Suppressor macrophage (primary cell): ENCODE data around the gene PRR14L.
A peak's percentile ranks its signal among the peaks of the same experiment; 100 is the strongest.
"Not testable (repeated sequence)": the region's sequence is repeated elsewhere in the genome, so short reads cannot be mapped to it uniquely, and the experiment has no call there.

Source experiments
- DNase-seq, 4 experiments: peaks; one replicate each; pipeline ENCODE4 v3.0.0-alpha.2; 2020 to 2022
- total RNA-seq, 17 experiments: gene quantifications; one replicate each; lab custom pipeline; 2026; ENCODE audit warnings: mixed read lengths in 6 of 17, inconsistent platforms in 3 of 17; lab: John Stamatoyannopoulos, UW

Gene PRR14L
- total RNA-seq: 55.6 to 165 (median 124) reads per million in 17 experiments

- peak; percentile 99 to 100 (median 100) for DNase-seq
Observed at GRCh38 chr22:31749636-31750364, at the start of gene PRR14L. PRR14L (minus strand) TSS chr22:31750132; CDS start chr22:31738860, 11,272 bp downstream.

GRCh38 chr22:31799358-31799757 is 49.4 kb upstream of the PRR14L start:
- DNase-seq: not testable (repeated sequence)

DNA sequence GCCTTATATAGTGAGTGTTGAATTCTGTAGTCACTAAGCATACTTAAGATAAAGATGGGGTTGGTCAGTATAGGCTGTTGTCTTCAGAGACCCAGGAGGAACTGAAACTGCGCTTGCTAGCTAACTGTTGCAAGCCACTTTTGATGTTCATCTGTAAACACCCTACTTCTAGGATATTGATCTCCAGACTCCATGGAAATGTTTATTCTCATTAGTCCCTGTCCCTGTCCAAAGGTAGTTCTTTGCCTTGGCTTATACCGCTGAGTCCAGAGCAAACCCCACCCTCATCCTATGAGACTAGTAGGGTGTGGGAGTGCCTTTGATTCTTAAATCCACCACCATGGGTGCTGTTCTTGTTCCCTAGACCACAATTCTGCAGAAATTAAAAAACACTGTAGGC is 40.3 kb upstream of the PRR14L start:
- peak; percentile 9 to 54 (median 36) for DNase-seq

DNA sequence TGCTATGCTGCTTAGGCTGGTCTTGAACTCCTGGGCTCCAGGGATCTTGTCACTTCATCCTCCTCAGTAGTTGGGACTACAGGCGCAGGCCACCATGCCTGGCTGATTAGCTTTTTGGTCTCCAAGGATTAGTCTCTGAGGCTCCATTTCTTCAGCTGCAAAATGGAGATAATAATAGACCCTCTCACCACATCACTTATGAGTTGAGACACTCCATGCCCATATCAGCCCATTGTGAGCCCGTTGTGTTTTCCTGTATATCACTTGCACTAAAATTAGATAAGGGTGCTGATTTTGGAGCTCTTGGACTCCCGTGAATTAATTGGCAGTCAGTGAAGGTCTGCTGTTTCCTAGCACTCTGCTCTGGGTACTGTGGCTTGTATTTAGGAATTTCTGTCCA is 39.9 kb upstream of the PRR14L start:
- no peak for DNase-seq

DNA sequence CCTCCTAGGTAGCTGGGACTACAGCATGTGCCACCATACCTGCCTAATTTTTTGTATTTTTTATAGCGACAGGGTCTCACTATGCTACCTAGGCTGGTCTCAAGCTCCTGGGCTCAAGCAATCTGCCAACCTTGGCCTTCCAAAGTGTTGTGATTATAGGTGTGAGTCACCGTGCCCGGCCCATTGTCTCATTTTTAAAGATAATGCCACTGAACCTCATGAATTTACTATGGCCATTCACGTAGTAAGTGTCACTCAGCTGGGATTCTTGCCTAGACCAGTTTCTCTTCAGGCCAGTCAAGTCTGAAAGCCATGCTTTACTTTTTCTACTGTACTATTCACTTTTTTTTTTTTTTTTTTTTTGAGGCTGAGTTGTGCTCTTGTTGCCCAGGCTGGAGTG is 26.3 kb upstream of the PRR14L start:
- no peak for DNase-seq

GRCh38 chr22:31773416-31773815 is 23.5 kb upstream of the PRR14L start:
- DNase-seq: no peak

DNA sequence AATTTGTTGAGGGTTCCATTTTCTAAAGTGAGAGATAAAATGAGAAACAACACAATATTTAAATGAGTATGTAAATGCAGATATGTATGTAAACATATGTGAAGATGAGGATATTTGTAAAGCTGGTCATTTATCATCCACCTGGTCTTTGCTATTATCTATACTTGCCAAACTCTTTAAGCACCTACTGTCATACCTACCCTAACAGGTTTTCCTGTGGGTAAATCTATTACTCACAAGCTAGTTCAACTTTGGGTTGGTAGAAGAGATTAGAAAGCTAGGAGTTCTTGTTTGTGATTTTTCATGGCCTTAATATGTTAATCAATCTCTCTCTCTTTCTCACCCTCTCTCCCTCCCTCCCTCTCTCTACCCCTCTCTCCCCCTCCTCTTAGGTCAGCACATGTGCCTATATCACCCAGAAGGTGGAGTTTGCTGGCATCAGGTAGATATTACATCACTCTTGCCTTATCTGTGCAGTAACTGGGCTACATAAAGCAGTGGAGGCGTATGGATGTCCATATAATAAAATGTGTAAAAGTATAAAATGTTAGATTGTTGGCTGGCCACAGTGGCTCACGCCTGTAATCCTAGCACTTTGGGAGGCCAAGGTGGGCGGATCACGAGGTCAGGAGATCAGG is 18.6 kb upstream of the PRR14L start:
- no peak for DNase-seq

GRCh38 chr22:31764785-31765184 is 14.9 kb upstream of the PRR14L start:
- DNase-seq: no peak

DNA sequence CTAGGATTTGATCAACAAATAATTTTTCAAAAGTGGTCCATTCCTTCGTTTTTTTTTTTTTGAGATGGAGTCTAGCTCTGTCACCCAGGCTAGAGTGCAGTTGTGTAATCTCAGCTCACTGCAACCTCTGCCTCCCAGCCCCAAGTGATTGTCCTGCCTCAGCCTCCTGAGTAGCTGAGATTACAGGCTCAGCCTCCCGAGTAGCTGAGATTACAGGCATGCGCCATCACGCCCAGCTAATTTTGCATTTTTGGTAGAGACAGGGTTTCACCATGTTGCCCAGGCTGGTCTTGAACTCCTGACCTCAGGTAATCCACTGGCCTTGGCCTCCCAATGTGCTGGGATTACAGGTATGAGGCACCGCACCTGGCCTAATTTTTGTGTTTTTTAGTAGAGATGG is 8.9 kb upstream of the PRR14L start:
- DNase-seq: not testable (repeated sequence)

- DNase-seq: no peak
Observed at GRCh38 chr22:31757265-31757664, 7.3 kb upstream of the PRR14L start.

- peak in 1 of 4 experiments; percentile 17 for DNase-seq
Observed at GRCh38 chr22:31754813-31755212, 4.9 kb upstream of the PRR14L start.

DNA sequence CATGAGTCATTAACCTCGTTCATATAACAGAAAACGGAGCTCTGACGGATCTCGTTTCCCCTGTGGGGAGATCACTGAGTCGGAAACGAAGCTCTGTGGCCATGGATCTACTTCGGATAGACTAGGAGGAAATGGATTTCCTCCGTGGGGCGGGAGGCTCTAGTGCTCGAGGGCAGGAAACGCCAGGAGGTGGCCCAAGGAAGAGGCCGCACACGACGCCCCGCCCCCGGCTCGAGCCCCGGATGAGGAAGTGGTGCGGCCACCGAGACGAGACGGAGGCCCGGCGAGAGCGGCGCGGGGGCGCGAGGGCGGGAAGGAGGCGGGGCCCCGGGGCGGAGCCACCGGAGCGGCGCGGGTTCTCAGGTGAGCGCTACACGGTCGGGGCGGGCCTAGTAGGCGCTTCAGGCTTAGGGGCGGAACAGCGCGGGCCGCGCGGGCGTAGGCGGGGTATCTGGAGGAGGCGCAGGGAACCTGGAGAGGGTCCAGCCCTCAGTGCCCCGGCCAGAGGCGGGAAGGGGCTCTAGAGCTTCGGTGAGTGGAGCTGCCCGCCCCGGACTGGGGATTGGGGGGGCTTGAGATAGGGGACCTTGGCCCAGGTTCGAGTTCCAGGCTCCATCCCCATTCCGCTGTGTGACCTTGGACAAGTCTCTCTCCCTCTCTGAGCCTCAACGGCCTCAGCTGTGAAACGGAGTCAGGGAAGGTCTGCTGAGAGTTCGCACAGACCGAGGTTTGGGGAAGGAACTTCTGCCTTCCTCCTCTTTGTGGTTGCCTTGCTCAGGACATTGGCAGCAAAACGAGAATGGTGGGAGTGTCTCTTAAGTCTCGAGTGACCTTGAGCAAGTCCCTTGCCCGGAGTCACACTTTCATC is 3.9 kb upstream of the PRR14L start, which contains the start of gene DEPDC5:
DEPDC5 (plus strand) TSS at position 386 of the 868 bp plus-strand sequence. CDS start 903 bp downstream, outside the sequence.
- peak; percentile 97 to 99 (median 98) for DNase-seq

DNA sequence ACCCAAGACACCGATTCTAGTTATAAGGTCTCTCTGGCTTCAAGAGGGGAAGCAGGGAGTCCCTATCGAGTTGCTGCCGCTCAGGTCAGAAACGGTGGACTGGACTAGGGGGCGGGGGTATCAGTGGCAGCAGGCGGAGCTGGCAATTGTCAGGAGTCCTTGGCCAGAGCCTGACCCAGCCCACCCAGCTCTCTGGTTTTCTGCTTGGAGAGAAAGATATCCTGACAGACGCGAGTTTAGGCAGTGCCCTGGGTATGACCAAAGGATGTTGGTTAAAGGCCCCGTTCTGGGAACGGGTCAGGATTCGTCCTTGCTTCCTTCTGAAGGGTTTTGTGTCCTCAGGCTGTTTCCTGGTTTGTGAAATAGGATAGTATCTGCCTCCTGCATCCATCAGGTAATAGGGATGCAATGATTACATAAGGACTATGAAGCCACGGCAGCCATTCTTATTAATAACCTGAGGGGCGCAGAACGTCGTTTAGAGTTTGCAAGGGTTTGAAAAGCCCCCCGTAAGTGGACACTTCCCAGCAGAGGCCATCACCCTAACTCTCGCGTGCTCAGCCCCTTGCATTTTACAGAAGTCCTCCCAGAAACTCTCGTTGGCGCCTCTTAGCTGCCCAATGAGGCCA is 3.2 kb upstream of the PRR14L start:
- DNase-seq: peak; percentile 31 to 63 (median 52)

DNA sequence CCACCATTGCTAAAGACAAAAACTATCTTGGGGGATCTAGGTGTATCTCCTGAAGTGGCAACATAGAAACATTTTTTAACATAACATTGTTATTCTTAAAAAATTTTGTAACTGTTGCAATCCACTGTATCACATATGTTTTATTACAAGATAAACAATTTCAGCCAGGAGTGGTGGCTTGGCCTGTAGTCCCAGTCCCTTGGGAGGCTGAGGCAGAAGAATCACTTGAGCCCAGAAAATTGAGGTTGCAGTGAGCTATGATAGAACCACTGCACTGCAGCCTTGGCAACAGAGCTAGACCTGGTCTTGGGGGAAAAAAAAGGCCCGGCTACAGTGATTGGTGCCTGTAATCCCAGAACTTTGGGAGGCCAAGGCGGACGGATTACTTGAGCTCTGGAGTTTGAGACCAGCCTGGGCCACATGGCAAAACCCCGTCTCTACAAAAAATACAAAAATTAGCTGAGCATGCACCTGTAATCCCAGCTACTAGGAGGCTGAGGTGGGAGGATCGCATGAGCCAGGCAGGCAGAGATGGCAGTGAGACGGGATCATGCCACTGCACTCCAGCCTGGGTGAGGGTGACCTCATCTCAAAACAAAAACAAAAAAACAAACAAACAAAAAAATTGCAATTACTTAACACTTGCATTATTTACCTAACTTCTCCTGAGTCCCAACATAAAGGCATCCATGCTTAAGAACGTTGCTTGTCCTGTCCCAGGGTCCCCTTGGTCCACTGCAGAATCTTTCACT is 2.3 kb upstream of the PRR14L start:
- no peak for DNase-seq

GRCh38 chr22:31750365-31751284 is 693 bp upstream of the PRR14L start:
- no peak for DNase-seq

DNA sequence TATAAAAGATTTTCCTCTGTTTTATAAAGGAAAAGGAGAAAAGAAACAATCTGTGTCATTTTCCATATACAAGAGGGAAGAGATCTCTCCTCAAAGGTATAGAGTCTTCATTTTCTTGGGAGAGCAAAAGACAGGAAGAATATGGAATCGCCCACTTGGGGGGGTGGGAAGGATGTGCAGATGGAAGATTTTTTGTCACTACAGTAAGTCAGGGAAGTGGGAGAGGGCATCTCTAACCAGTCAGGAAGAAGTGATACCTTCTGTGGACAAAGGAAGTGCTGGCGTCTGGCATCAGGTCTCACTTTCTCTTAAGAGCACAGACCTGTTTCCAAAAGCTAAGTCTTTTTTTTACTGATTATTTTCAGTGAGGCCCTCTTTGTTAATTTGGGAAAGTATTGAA is 1.4 kb downstream of the PRR14L start:
- DNase-seq: peak in 3 of 4 experiments; percentile 14 to 24 (median 17)

DNA sequence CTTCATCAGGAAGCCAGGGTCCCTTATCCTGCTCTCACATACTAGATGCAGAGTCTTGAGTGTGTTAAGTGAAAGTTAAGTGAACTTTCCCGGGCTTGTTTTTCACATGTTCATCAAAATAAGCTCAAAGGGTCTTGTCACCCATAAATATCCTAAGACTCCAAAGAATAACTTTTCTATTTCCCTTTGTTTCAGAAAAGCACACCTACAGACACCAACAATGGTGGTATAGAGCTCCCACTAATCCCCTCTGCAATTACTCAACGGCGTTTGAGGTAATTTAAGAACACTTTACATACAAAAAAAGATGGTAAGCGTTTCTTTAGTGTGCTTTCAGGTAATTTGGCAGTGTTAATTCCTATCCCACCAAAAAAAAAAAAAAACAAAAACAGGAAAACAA is 2.5 kb downstream of the PRR14L start:
- DNase-seq: no peak

DNA sequence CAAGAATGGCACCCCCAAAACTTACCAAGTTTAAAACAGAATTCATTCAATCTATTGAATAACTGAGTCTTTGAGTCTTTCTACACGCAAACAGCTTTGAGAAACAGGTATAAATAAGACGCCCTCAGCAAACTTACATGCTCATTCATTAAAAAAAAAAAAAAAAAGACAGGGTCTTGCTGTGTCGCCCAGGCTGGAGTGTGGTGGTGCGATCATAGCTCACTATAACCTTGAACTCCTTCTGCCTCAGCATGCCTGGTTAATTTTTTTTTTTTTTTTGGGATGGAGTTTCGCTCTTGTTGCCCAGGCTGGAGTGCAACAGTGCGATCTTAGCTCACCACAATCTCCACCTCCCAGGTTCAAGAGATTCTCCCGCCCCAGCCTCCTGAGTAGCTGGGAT is 6.1 kb downstream of the PRR14L start:
- no peak for DNase-seq

DNA sequence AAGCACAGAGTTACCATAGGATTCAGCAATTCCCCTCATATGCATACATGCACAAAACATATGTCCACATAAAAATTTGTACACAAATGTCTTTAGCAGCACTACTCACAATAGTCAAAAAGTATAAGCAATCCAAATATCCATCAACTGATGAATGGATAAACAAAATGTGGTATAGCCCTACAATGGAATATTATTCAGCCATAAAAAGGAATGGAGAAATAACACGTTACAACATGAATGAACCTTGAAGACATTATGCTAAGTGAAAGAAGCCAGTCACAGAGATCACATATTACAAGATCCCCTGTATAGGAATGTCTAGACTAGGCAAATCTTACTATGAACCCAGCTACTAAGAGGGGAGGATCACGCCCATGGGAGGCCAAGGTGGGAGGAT is 7.2 kb downstream of the PRR14L start:
- DNase-seq: no peak

GRCh38 chr22:31742115-31742514 is 7.8 kb downstream of the PRR14L start:
- peak; percentile 16 to 64 (median 44) for DNase-seq

GRCh38 chr22:31740314-31740713 is 9.6 kb downstream of the PRR14L start:
- not testable (repeated sequence) for DNase-seq
